Sigmoid colon (tissue), 7 donors: ENCODE data around the gene RESF1. TPM values are rescaled to one million over a fixed set of nuclear protein-coding genes. Genes with fewer than 3 reads are reported as not detected.

Experiments
- DNase-seq: peaks from one replicate; pipeline ENCODE4 v3.0.0-alpha.2; 2019
- H3K27ac ChIP-seq, 4 donors: fragments of 200-600 bp; sonication (generic); one replicate each; pipeline ENCODE4 v1.5.1; 2016 to 2019; ENCODE audit warnings: mild to moderate bottlenecking in 1 of 4
- H3K27me3 ChIP-seq, 3 donors: fragments of 200-600 bp; sonication (generic); one replicate each; pipeline ENCODE4 v1.5.1; 2019; ENCODE audit warnings: mild to moderate bottlenecking in 1 of 3
- H3K36me3 ChIP-seq, 4 donors: fragments of 200-600 bp; sonication (generic); one replicate each; pipeline ENCODE4 v1.5.1; 2016 to 2019
- H3K4me1 ChIP-seq, 4 donors: fragments of 200-600 bp; sonication (generic); one replicate each; pipeline ENCODE4 v1.5.1; 2017 to 2019
- H3K4me3 ChIP-seq, 4 donors: fragments of 200-600 bp; sonication (generic); one replicate each; pipeline ENCODE4 v1.5.1; 2017 to 2019; ENCODE audit warnings: mild to moderate bottlenecking in 2 of 4, moderate library complexity in 1 of 4
- H3K9me3 ChIP-seq, 4 donors: fragments of 200-600 bp in 3 of 4; sonication (generic) in 3 of 4; one replicate each; pipeline versions ENCODE4 v1.5.1 to v1.6.1; 2013 to 2019
- CTCF ChIP-seq, 4 experiments: fragments of 450-650 bp in 3 of 4; fragments of 200-600 bp in 1 of 4; IDR thresholded peaks; one replicate each; pipeline ENCODE4 v1.5.1; 2016 to 2019; ENCODE audit warnings: antibody characterized with exemption in 4 of 4, mild to moderate bottlenecking in 3 of 4, moderate library complexity in 2 of 4
- EP300 ChIP-seq, 4 donors: sonication (generic); formaldehyde crosslinking; IDR thresholded peaks; one replicate each; pipeline ENCODE4 v1.6.1; 2017; ENCODE audit warnings: antibody characterized with exemption in 4 of 4
- POLR2A ChIP-seq, 2 donors: fragments of 450-650 bp; IDR thresholded peaks; one replicate each; pipeline ENCODE4 v1.6.1; 2016; ENCODE audit warnings: antibody characterized with exemption in 2 of 2, mild to moderate bottlenecking in 2 of 2, moderate library complexity in 2 of 2
- POLR2AphosphoS5 ChIP-seq, 4 donors: sonication (generic); formaldehyde crosslinking; IDR thresholded peaks; one replicate each; pipeline ENCODE4 v1.6.1; 2017; ENCODE audit warnings: antibody characterized with exemption in 4 of 4
- WGBS, 2 donors: extraction: QIAGEN DNeasy Blood & Tissue Kit; methylation state at CpG; one replicate each; pipeline ENCODE4 v1.1.7; 2013; 5-methylcytosine and 5-hydroxymethylcytosine counted together
- intact Hi-C: fragments of 100-400 bp; cut with DNase I; formaldehyde crosslinking; loops from one replicate; pipeline ENCODE4 v1.15.1; 2023
- polyA plus RNA-seq, 3 donors: library from polyadenylated mRNA; stranded (reverse); fragments of 200-250 nt; gene quantifications; one replicate each; pipeline ENCODE4 v1.2.3, GENCODE V29; 2013
- total RNA-seq, 4 donors: library from RNA; depleted of rRNA; stranded (reverse); fragments of >200 nt; gene quantifications; one replicate each; pipeline ENCODE4 v1.1.0, GENCODE V29; 2016
- donor health status: healthy with polysubstance abuse.
- donor health status: Bipolar disorder and iron deficiency.
- donor health status: healthy.

The RESF1 gene
- total and polyA plus RNA-seq, 7 donors, result 22.2 to 49.4 (median 36.4) TPM

GRCh38 chr12:31958569-31959160 is 550 bp upstream of the RESF1 start:
- H3K9me3 ChIP-seq, result no peaks in the 10 kb centered on the region
- H3K4me1 ChIP-seq, result peaks cover 0 to 33% (median 24%) of the 10 kb centered on the region in 4 donors
- DNase-seq, result no peak
- WGBS, 2 donors, result 3 to 15% methylated on average over 10 of the region's 10 CpGs
- no peaks in the 10 kb centered on the region for H3K27me3 ChIP-seq
- peak overlapping the region; percentile 92 to 97 (median 94) for H3K27ac ChIP-seq
- intact Hi-C loops, result loop anchor here (1.0 kb wide), 1 partner anchor 229 kb away; the partner anchor contains the start of gene AMN1
- peak overlapping the region; percentile 67 to 79 (median 72) for H3K4me3 ChIP-seq
- TF ChIP-seq CTCF (IDR thresholded peaks at IDR 0.05), result no peak
- no peak for TF ChIP-seq EP300 (IDR thresholded peaks at IDR 0.05)
- no peak for TF ChIP-seq POLR2AphosphoS5 (IDR thresholded peaks at IDR 0.05)
- no peak for TF ChIP-seq POLR2A (IDR thresholded peaks at IDR 0.05)
- peaks cover 0 to 4% (median 0%) of the 10 kb centered on the region in 4 donors for H3K36me3 ChIP-seq

GRCh38 chr12:31959701-31960391 is 631 bp downstream of the RESF1 start:
- Histone ChIP-seq H3K9me3 (no peaks in the 10 kb centered on the region), H3K27ac (peak overlapping the region; percentile 92 to 97 (median 94))
- WGBS, 2 donors, result 0% methylated on average over 47 of the region's 47 CpGs

GRCh38 chr12:31961137-31961536 is 1.9 kb downstream of the RESF1 start:
- intact Hi-C loops, result loop anchor here (2.0 to 10.0 kb wide), 3 partner anchors 146 to 344 kb away; partner anchors contain the start of genes BICD1 and ETFBKMT
- Histone ChIP-seq H3K36me3 (peaks cover 0 to 14% (median 6%) of the 10 kb centered on the region in 4 donors), H3K27me3 (no peaks in the 10 kb centered on the region), H3K9me3 (no peaks in the 10 kb centered on the region), H3K27ac (peak overlapping the region in 2 of 4 donors; percentile 92 to 97), H3K4me3 (peak overlapping the region in 3 of 4 donors; percentile 71 to 79 (median 72)), H3K4me1 (peaks cover 0 to 44% (median 28%) of the 10 kb centered on the region in 4 donors)
- 37 to 49% methylated on average over 2 of the region's 2 CpGs for WGBS, 2 donors
- no peak for DNase-seq
- TF ChIP-seq POLR2A (IDR thresholded peaks at IDR 0.05) (no peak), CTCF (IDR thresholded peaks at IDR 0.05) (no peak), POLR2AphosphoS5 (IDR thresholded peaks at IDR 0.05) (no peak), EP300 (IDR thresholded peaks at IDR 0.05) (no peak)

More at GRCh38 chr12:31959701-31960391, 631 bp downstream of the RESF1 start:
- peak; percentile 73 for DNase-seq
- peak overlapping the region; percentile 67 to 79 (median 72) for H3K4me3 ChIP-seq
- H3K36me3 ChIP-seq, result peaks cover 0 to 12% (median 5%) of the 10 kb centered on the region in 4 donors
- TF ChIP-seq POLR2A (IDR thresholded peaks at IDR 0.05) (no peak), CTCF (IDR thresholded peaks at IDR 0.05) (no peak), EP300 (IDR thresholded peaks at IDR 0.05) (no peak), POLR2AphosphoS5 (IDR thresholded peaks at IDR 0.05) (no peak)
- H3K4me1 ChIP-seq, result peaks cover 0 to 36% (median 24%) of the 10 kb centered on the region in 4 donors
- H3K27me3 ChIP-seq, result no peaks in the 10 kb centered on the region
- intact Hi-C loops, result loop anchor here (1.0 to 10.0 kb wide), 4 partner anchors 147 to 345 kb away; partner anchors contain the start of genes AMN1, BICD1 and ETFBKMT

- WGBS, 2 donors, result 78 to 81% methylated on average over 4 of the region's 4 CpGs
These were observed 2.9 kb downstream of the RESF1 start for GRCh38 chr12:31962076-31962475.

More at GRCh38 chr12:31962076-31962475, 2.9 kb downstream of the RESF1 start:
- no peak for DNase-seq
- TF ChIP-seq POLR2A (IDR thresholded peaks at IDR 0.05), result no peak
- TF ChIP-seq CTCF (IDR thresholded peaks at IDR 0.05), result no peak
- peaks cover 0 to 53% (median 36%) of the 10 kb centered on the region in 4 donors for H3K4me1 ChIP-seq
- H3K4me3 ChIP-seq, result no peak overlapping the region
- intact Hi-C loops, result loop anchor here (5.0 to 10.0 kb wide), 2 partner anchors 145 to 343 kb away; partner anchors contain the start of gene BICD1
- no peaks in the 10 kb centered on the region for H3K27me3 ChIP-seq
- no peak overlapping the region for H3K27ac ChIP-seq
- no peaks in the 10 kb centered on the region for H3K9me3 ChIP-seq
- peaks cover 0 to 14% (median 6%) of the 10 kb centered on the region in 4 donors for H3K36me3 ChIP-seq
